Measurements from ENCODE around the gene AOC3. TPM values are rescaled to one million over a fixed set of nuclear protein-coding genes. Genes with fewer than 3 reads are reported as not detected.

Gene AOC3
- total and polyA plus RNA-seq, 2 donors (not counting 3 experiments of a cell fraction or from before 2014, with no cell fraction given) = 0.11 to 0.27 TPM

DNA sequence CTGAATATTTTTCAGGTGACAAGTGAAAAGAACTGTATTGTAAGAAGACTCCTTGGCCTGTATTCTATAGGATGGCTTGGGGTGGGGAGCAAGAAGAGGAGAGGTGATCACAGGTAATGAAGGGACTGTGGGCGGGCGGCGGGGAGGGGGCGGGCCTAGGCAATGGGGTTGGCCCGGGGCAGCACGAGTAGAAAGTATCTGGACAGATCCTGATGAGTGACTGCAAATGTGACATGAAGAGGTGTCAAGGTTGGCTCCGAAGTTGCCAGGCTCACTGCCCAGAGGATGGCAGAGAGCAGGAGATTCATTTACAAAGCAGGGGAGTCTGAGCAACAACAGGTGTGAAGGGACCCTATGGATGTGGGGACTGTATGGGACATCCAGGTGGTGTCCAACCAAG, 38.8 kb downstream of the AOC3 start:
- BruUV-seq (replicated peaks) = no TSS peak
- H3K4me3 ChIP-seq (replicated peaks in 1 of 3; ENCODE audit: insufficient read depth in 1 of 3, low read depth in 1 of 3, low read length in 3 of 3) = no peak overlapping the region
- H3K79me2 ChIP-seq (ENCODE audit: control insufficient read depth, insufficient read depth, low read length) = no peaks in the 10 kb centered on the region
- TF ChIP-seq JUN (IDR thresholded peaks at IDR 0.05; ENCODE audit: borderline replicate concordance, insufficient read depth, insufficient read length, low read depth) (no peak), POLR2AphosphoS5 (IDR thresholded peaks at IDR 0.05; ENCODE audit: insufficient read depth, low read depth, low read length) (no peak), EZH2 (IDR thresholded peaks at IDR 0.05; ENCODE audit: borderline replicate concordance, low read depth, low read length, severe bottlenecking) (no peak), POLR2A (IDR thresholded peaks at IDR 0.05; ENCODE audit: low read depth, low read length) (no peak), MYC (IDR thresholded peaks at IDR 0.05; ENCODE audit: low read depth, low read length) (no peak), GATA2 (IDR thresholded peaks at IDR 0.05; ENCODE audit: insufficient read depth, insufficient read length, low read depth, low read length) (no peak), FOS (IDR thresholded peaks at IDR 0.05; ENCODE audit: borderline replicate concordance, insufficient read depth, low read length) (no peak)
- TF ChIP-seq, protein P1, sequence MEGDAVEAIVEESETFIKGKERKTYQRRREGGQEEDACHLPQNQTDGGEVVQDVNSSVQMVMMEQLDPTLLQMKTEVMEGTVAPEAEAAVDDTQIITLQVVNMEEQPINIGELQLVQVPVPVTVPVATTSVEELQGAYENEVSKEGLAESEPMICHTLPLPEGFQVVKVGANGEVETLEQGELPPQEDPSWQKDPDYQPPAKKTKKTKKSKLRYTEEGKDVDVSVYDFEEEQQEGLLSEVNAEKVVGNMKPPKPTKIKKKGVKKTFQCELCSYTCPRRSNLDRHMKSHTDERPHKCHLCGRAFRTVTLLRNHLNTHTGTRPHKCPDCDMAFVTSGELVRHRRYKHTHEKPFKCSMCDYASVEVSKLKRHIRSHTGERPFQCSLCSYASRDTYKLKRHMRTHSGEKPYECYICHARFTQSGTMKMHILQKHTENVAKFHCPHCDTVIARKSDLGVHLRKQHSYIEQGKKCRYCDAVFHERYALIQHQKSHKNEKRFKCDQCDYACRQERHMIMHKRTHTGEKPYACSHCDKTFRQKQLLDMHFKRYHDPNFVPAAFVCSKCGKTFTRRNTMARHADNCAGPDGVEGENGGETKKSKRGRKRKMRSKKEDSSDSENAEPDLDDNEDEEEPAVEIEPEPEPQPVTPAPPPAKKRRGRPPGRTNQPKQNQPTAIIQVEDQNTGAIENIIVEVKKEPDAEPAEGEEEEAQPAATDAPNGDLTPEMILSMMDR (IDR thresholded peaks at IDR 0.05; ENCODE audit: extremely low read depth in 1 of 2, insufficient read depth in 1 of 2, low read depth in 1 of 2, low read length in 2 of 2) = no peak
- TF ChIP-seq, protein P2, sequence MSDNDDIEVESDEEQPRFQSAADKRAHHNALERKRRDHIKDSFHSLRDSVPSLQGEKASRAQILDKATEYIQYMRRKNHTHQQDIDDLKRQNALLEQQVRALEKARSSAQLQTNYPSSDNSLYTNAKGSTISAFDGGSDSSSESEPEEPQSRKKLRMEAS (IDR thresholded peaks at IDR 0.05; ENCODE audit: insufficient read depth, insufficient read length) = no peak
- H3K4me2 ChIP-seq (ENCODE audit: insufficient read depth, low read length) = no peak overlapping the region
- no peak overlapping the region for H3K9ac ChIP-seq (replicated peaks; ENCODE audit: extremely low read depth, insufficient read depth, low read length)
- no peak overlapping the region for H3K27ac ChIP-seq (ENCODE audit: insufficient read depth, low read depth, low read length)
- intact Hi-C loops (cut with micrococcal nuclease) (no loop called here), dilution Hi-C loops (cut with MboI; ENCODE audit: extremely low pct_ligation_motif_present, low sequenced_read_pairs) (no loop called here)
- no peaks in the 10 kb centered on the region for H3K9me3 ChIP-seq (replicated peaks; ENCODE audit: control insufficient read depth, insufficient read depth, low read length)
- no peaks in the 10 kb centered on the region for H3K36me3 ChIP-seq (ENCODE audit: control insufficient read depth in 2 of 2, extremely low read depth in 1 of 2, insufficient read depth in 2 of 2, low read length in 2 of 2)
- CTCF ChIA-PET = interaction anchor here (2.2 kb wide), 1 partner anchor 39 kb away, joined by 4 read pairs; no protein-coding TSS in a partner anchor
- no peaks in the 10 kb centered on the region for H4K20me1 ChIP-seq (replicated peaks; ENCODE audit: control insufficient read depth, extremely low read depth, insufficient read depth, low read length)
- H3K4me1 ChIP-seq (ENCODE audit: control insufficient read depth, extremely low read depth, insufficient read depth, low read length) = peaks cover 17% of the 10 kb centered on the region
- FAIRE-seq (no peak), DNase-seq (ENCODE audit: low read depth, low spot score) (no peak)
- no peaks in the 10 kb centered on the region for H3K27me3 ChIP-seq (ENCODE audit: control insufficient read depth in 2 of 2, insufficient read depth in 2 of 2, low read length in 2 of 2)
- POLR2A ChIA-PET = no interaction called here
- no peak overlapping the region for H2AFZ ChIP-seq (ENCODE audit: low read depth, low read length)
- no peaks in the 10 kb centered on the region for H3K9me1 ChIP-seq (replicated peaks; ENCODE audit: control insufficient read depth, extremely low read depth, insufficient read depth, low read length)

Measured in endothelial cell of umbilical vein (primary cell).